GM19452 (cell line): ENCODE results near the gene RADIL.

ENCODE experiments used
- ATAC-seq: cut with Tn5 transposase; IDR thresholded peaks from one replicate; pipeline ENCODE4 v1.9.1; 2021; ENCODE audit not compliant: unreplicated experiment

Gene RADIL

GRCh38 chr7:4884164-4884563, 648 bp upstream of the RADIL start:
- no peak for ATAC-seq

- ATAC-seq: peak; percentile 21
Observed at GRCh38 chr7:4883033-4883371, 514 bp downstream of the RADIL start.

GRCh38 chr7:4882169-4883032, 1.1 kb downstream of the RADIL start:
- ATAC-seq: no peak

- no peak for ATAC-seq
Observed at GRCh38 chr7:4880218-4880617, 3.3 kb downstream of the RADIL start.

GRCh38 chr7:4879396-4880081, 4.0 kb downstream of the RADIL start:
- no peak for ATAC-seq

GRCh38 chr7:4878336-4879335, 4.9 kb downstream of the RADIL start:
- ATAC-seq: no peak

GRCh38 chr7:4876586-4876985, 6.9 kb downstream of the RADIL start:
- no peak for ATAC-seq

- no peak for ATAC-seq
Observed at GRCh38 chr7:4875391-4875790, 8.1 kb downstream of the RADIL start.

- no peak for ATAC-seq
Observed at GRCh38 chr7:4873071-4873944, 10.2 kb downstream of the RADIL start.

GRCh38 chr7:4871930-4872675, 11.4 kb downstream of the RADIL start:
- ATAC-seq: no peak

- no peak for ATAC-seq
Observed at GRCh38 chr7:4871056-4871680, 12.3 kb downstream of the RADIL start.

GRCh38 chr7:4868493-4868892, 15.0 kb downstream of the RADIL start:
- no peak for ATAC-seq

- no peak for ATAC-seq
Observed at GRCh38 chr7:4866528-4867496, 16.7 kb downstream of the RADIL start.

GRCh38 chr7:4862156-4862555, 21.4 kb downstream of the RADIL start:
- ATAC-seq: no peak

GRCh38 chr7:4861673-4862072, 21.8 kb downstream of the RADIL start, which contains the start of gene PAPOLB:
Gene PAPOLB (minus strand): TSS chr7:4862030. CDS start chr7:4861810, 220 bp downstream.
- ATAC-seq: no peak

- no peak for ATAC-seq
Observed at GRCh38 chr7:4861227-4861626, 22.3 kb downstream of the RADIL start.

- no peak for ATAC-seq
Observed at GRCh38 chr7:4857189-4857588, 26.3 kb downstream of the RADIL start.
